CD14-positive monocyte (primary cell): ENCODE data around the gene IMMP2L. TPM values are rescaled to one million over a fixed set of nuclear protein-coding genes. Genes with fewer than 3 reads are reported as not detected.

Source experiments
- DNase-seq, 3 donors: peaks; one replicate each; pipeline ENCODE4 v3.0.0-alpha.2; 2011 to 2022
- H2AFZ ChIP-seq: 2 replicates; pipeline ENCODE4 v1.6.0; 2012; ENCODE audit warnings: mild to moderate bottlenecking, low read depth, low read length, inconsistent platforms; ENCODE audit not compliant: insufficient read depth, poor library complexity, severe bottlenecking
- H3K27ac ChIP-seq, 2 donors: 1 replicate in 1 of 2; 2 replicates in 1 of 2; pipeline ENCODE4 v1.5.1; 2012 to 2013; ENCODE audit warnings: low read length in 2 of 2, control low read depth in 1 of 2, inconsistent platforms in 1 of 2, low read depth in 1 of 2, mild to moderate bottlenecking in 1 of 2
- H3K27me3 ChIP-seq, 2 donors: one replicate each; pipeline versions ENCODE4 v1.6.0 to v1.6.1; 2011 to 2013; ENCODE audit warnings: low read length in 2 of 2; ENCODE audit not compliant: control insufficient read depth in 2 of 2, insufficient read depth in 2 of 2
- H3K36me3 ChIP-seq, 2 donors: replicated peaks in 1 of 2; 1 replicate in 1 of 2; 2 replicates in 1 of 2; pipeline versions ENCODE4 v1.5.1 to v1.6.1; 2012 to 2013; ENCODE audit warnings: low read length in 2 of 2, control low read depth in 1 of 2, inconsistent platforms in 1 of 2, mild to moderate bottlenecking in 1 of 2; ENCODE audit not compliant: insufficient read depth in 2 of 2, control insufficient read depth in 1 of 2
- H3K4me1 ChIP-seq, 2 donors: 1 replicate in 1 of 2; 2 replicates in 1 of 2; pipeline versions ENCODE4 v1.5.1 to v1.6.1; 2012 to 2013; ENCODE audit warnings: low read length in 2 of 2, control low read depth in 1 of 2, inconsistent platforms in 1 of 2, mild to moderate bottlenecking in 1 of 2, moderate library complexity in 1 of 2; ENCODE audit not compliant: insufficient read depth in 2 of 2, control insufficient read depth in 1 of 2
- H3K4me2 ChIP-seq: replicated peaks from 2 replicates; pipeline ENCODE3; 2012; ENCODE audit warnings: low read length, moderate library complexity, mild to moderate bottlenecking; ENCODE audit not compliant: poor library complexity, severe bottlenecking; ENCODE audit errors: extremely low read depth
- H3K4me3 ChIP-seq, 3 experiments: fragments of 200-600 bp in 1 of 3; sonication (generic) in 1 of 3; replicated peaks in 1 of 3; 1 replicate in 2 of 3; 2 replicates in 1 of 3; pipeline ENCODE4 v1.5.1; 2011 to 2013; ENCODE audit warnings: low read length in 3 of 3, mild to moderate bottlenecking in 3 of 3, control low read depth in 2 of 3, low read depth in 2 of 3, inconsistent platforms in 1 of 3, moderate library complexity in 1 of 3
- H3K79me2 ChIP-seq: 2 replicates; pipeline ENCODE4 v1.6.0; 2012; ENCODE audit warnings: mild to moderate bottlenecking, control low read depth, inconsistent platforms, low read length, moderate library complexity; ENCODE audit not compliant: insufficient read depth
- H3K9ac ChIP-seq: 2 replicates; pipeline ENCODE4 v1.6.0; 2017; ENCODE audit warnings: low read length, mild to moderate bottlenecking; ENCODE audit not compliant: insufficient read depth, poor library complexity, severe bottlenecking
- H3K9me3 ChIP-seq, 2 donors: replicated peaks in 1 of 2; 1 replicate in 1 of 2; 2 replicates in 1 of 2; pipeline versions ENCODE4 v1.5.1 to v1.6.1; 2012 to 2013; ENCODE audit warnings: low read length in 2 of 2, control low read depth in 1 of 2; ENCODE audit not compliant: control insufficient read depth in 1 of 2, insufficient read depth in 1 of 2
- H4K20me1 ChIP-seq: 2 replicates; pipeline ENCODE4 v1.6.0; 2012; ENCODE audit warnings: mild to moderate bottlenecking, low read length, control low read depth, moderate library complexity; ENCODE audit not compliant: insufficient read depth
- H3K27ac Mint-ChIP-seq, 7 donors: one replicate each; pipeline ENCODE4 v1.8.0; 2020; ENCODE audit warnings: mild to moderate bottlenecking in 7 of 7, mixed read lengths in 7 of 7, moderate library complexity in 6 of 7, inconsistent platforms in 2 of 7
- H3K27me3 Mint-ChIP-seq, 3 donors: one replicate each; pipeline ENCODE4 v1.8.0; 2021 to 2022; ENCODE audit warnings: low read depth in 3 of 3, mild to moderate bottlenecking in 3 of 3, mixed read lengths in 3 of 3, moderate library complexity in 3 of 3, inconsistent platforms in 1 of 3
- H3K36me3 Mint-ChIP-seq, 2 donors: one replicate each; pipeline ENCODE4 v1.8.0; 2020; ENCODE audit warnings: mixed read lengths in 2 of 2, inconsistent platforms in 1 of 2, mild to moderate bottlenecking in 1 of 2
- H3K4me1 Mint-ChIP-seq: one replicate; pipeline ENCODE4 v1.8.0; 2020; ENCODE audit warnings: mild to moderate bottlenecking, mixed read lengths
- H3K4me3 Mint-ChIP-seq, 2 donors: one replicate each; pipeline ENCODE4 v1.8.0; 2020; ENCODE audit warnings: mild to moderate bottlenecking in 2 of 2, mixed read lengths in 2 of 2, moderate library complexity in 1 of 2
- H3K9me3 Mint-ChIP-seq, 7 donors: one replicate each; pipeline ENCODE4 v1.8.0; 2020 to 2022; ENCODE audit warnings: mixed read lengths in 7 of 7, mild to moderate bottlenecking in 6 of 7, moderate library complexity in 6 of 7, inconsistent platforms in 2 of 7
- WGBS: methylation state at CpG from one replicate; pipeline ENCODE4 v1.1.5; 2013; ENCODE audit warnings: missing lambda C conversion rate; ENCODE audit not compliant: insufficient coverage; 5-methylcytosine and 5-hydroxymethylcytosine counted together
- intact Hi-C, 2 donors: fragments of 100-400 bp; cut with micrococcal nuclease; formaldehyde crosslinking; loops; one replicate each; pipeline versions ENCODE4 v1.15.0 to v1.15.1; 2023
- polyA plus RNA-seq, 3 donors: library from polyadenylated mRNA; depleted of rRNA in 1 of 3; unstranded in 2 of 3; stranded (reverse) in 1 of 3; fragments of 300-500 nt in 2 of 3; fragments of >200 nt in 1 of 3; fragmentation: Illumina TruSeq in 2 of 3; gene quantifications; 1 replicate in 2 of 3; 2 replicates in 1 of 3; pipeline ENCODE4 v1.2.3, GENCODE V29; 2012 to 2021
- TF ChIP-seq, protein P1 (sequence below): fragments of 200-600 bp; IDR thresholded peaks from one replicate; pipeline ENCODE4 v1.8.0; 2022; ENCODE audit warnings: antibody characterized with exemption, mild to moderate bottlenecking

The IMMP2L gene
- polyA plus RNA-seq, 3 donors, result 1.9 to 6.4 (median 6.2) TPM

- Histone ChIP-seq H3K27ac (no peak overlapping the region), H3K27me3 (no peaks in the 10 kb centered on the region), H3K4me3 (no peak overlapping the region), H2AFZ (no peak overlapping the region), H3K4me2 (no peak overlapping the region), H3K9ac (no peak overlapping the region), H3K4me1 (no peaks in the 10 kb centered on the region), H3K79me2 (no peaks in the 10 kb centered on the region), H4K20me1 (no peaks in the 10 kb centered on the region), H3K36me3 (no peaks in the 10 kb centered on the region), H3K9me3 (peaks cover 0 to 3% of the 10 kb centered on the region in 2 donors)
- DNase-seq, result no peak
- Mint-ChIP-seq H3K9me3 (peaks cover 0 to 8% (median 3%) of the 10 kb centered on the region in 7 donors), H3K4me3 (no peak overlapping the region), H3K4me1 (no peaks in the 10 kb centered on the region), H3K27me3 (peaks cover 0 to 2% (median 0%) of the 10 kb centered on the region in 3 donors), H3K27ac (no peak overlapping the region), H3K36me3 (no peaks in the 10 kb centered on the region)
- TF ChIP-seq, protein P1, sequence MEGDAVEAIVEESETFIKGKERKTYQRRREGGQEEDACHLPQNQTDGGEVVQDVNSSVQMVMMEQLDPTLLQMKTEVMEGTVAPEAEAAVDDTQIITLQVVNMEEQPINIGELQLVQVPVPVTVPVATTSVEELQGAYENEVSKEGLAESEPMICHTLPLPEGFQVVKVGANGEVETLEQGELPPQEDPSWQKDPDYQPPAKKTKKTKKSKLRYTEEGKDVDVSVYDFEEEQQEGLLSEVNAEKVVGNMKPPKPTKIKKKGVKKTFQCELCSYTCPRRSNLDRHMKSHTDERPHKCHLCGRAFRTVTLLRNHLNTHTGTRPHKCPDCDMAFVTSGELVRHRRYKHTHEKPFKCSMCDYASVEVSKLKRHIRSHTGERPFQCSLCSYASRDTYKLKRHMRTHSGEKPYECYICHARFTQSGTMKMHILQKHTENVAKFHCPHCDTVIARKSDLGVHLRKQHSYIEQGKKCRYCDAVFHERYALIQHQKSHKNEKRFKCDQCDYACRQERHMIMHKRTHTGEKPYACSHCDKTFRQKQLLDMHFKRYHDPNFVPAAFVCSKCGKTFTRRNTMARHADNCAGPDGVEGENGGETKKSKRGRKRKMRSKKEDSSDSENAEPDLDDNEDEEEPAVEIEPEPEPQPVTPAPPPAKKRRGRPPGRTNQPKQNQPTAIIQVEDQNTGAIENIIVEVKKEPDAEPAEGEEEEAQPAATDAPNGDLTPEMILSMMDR, result no peak
- intact Hi-C loops, result no loop called here
Observed at GRCh38 chr7:110868458-110868857, 693.8 kb downstream of the IMMP2L start.

- H4K20me1 ChIP-seq, result no peaks in the 10 kb centered on the region
- WGBS, result 93% methylated on average over 2 of the region's 4 CpGs
- H3K27ac ChIP-seq, result no peak overlapping the region
- H2AFZ ChIP-seq, result no peak overlapping the region
- Mint-ChIP-seq H3K27ac (no peak overlapping the region), H3K4me3 (no peak overlapping the region), H3K36me3 (no peaks in the 10 kb centered on the region), H3K4me1 (no peaks in the 10 kb centered on the region), H3K27me3 (peaks cover 0 to 2% (median 0%) of the 10 kb centered on the region in 3 donors), H3K9me3 (peaks cover 0 to 8% (median 3%) of the 10 kb centered on the region in 7 donors)
- intact Hi-C loops, result no loop called here
- peaks cover 0 to 3% of the 10 kb centered on the region in 2 donors for H3K9me3 ChIP-seq
- no peaks in the 10 kb centered on the region for H3K79me2 ChIP-seq
- H3K36me3 ChIP-seq, result no peaks in the 10 kb centered on the region
- TF ChIP-seq, protein P1, result no peak
- H3K4me1 ChIP-seq, result no peaks in the 10 kb centered on the region
- no peaks in the 10 kb centered on the region for H3K27me3 ChIP-seq
- no peak for DNase-seq
- no peak overlapping the region for H3K4me2 ChIP-seq
- no peak overlapping the region for H3K9ac ChIP-seq
- no peak overlapping the region for H3K4me3 ChIP-seq
Observed at GRCh38 chr7:110867771-110868170, 694.5 kb downstream of the IMMP2L start.
